ENCODE data around the gene UBL4B. TPM values are rescaled to one million over a fixed set of nuclear protein-coding genes. Genes with fewer than 3 reads are reported as not detected.

The UBL4B gene
- total and polyA plus RNA-seq, 2 experiments from 2014 or later: not detected

GRCh38 chr1:110067893-110068645 lies 44.2 kb upstream of the UBL4B start:
- WGBS (ENCODE audit: low lambda C conversion rate, missing lambda C conversion rate): 8% methylated on average over 61 of the region's 68 CpGs
- no peak for DNase-seq (ENCODE audit: low spot score)
- Histone ChIP-seq H3K4me1 (ENCODE audit: insufficient read depth) (peaks cover 14% of the 10 kb centered on the region), H3K27me3 (peaks cover 74% of the 10 kb centered on the region), H2AFZ (no peak overlapping the region), H3K79me2 (no peaks in the 10 kb centered on the region), H3K9me3 (ENCODE audit: low read depth) (no peaks in the 10 kb centered on the region), H3K4me3 (no peak overlapping the region), H3K36me3 (replicated peaks; ENCODE audit: insufficient read depth, low read depth) (no peaks in the 10 kb centered on the region), H3K9me2 (replicated peaks; ENCODE audit: insufficient read depth) (no peaks in the 10 kb centered on the region), H3K4me2 (peak overlapping the region; percentile 71), H4K20me1 (ENCODE audit: insufficient read depth, poor library complexity, severe bottlenecking) (no peaks in the 10 kb centered on the region), H3K27ac (no peak overlapping the region)
- TF ChIP-seq EZH2 (IDR thresholded peaks at IDR 0.05; ENCODE audit: borderline replicate concordance) (peak; percentile 54), CTCF (IDR thresholded peaks at IDR 0.05; ENCODE audit: poor library complexity) (no peak), EZH2phosphoT487 (IDR thresholded peaks at IDR 0.05; ENCODE audit: low read depth, severe bottlenecking, unreplicated experiment) (peak; percentile 37)

- peaks cover 80% of the 10 kb centered on the region for H3K27me3 ChIP-seq
- no peak for DNase-seq (ENCODE audit: low spot score)
These were observed 43.4 kb upstream of the UBL4B start for GRCh38 chr1:110068646-110069403.

GRCh38 chr1:110069404-110070281 lies 42.6 kb upstream of the UBL4B start:
- peaks cover 89% of the 10 kb centered on the region for H3K27me3 ChIP-seq
- no peak for DNase-seq (ENCODE audit: low spot score)
- no peaks in the 10 kb centered on the region for H4K20me1 ChIP-seq (ENCODE audit: insufficient read depth, poor library complexity, severe bottlenecking)
- H3K4me3 ChIP-seq: no peak overlapping the region
- WGBS (ENCODE audit: low lambda C conversion rate, missing lambda C conversion rate): 19% methylated on average over 60 of the region's 64 CpGs
- no peak overlapping the region for H3K27ac ChIP-seq
- TF ChIP-seq EZH2 (IDR thresholded peaks at IDR 0.05; ENCODE audit: borderline replicate concordance) (peak; percentile 89), EZH2phosphoT487 (IDR thresholded peaks at IDR 0.05; ENCODE audit: low read depth, severe bottlenecking, unreplicated experiment) (peak; percentile 21), CTCF (IDR thresholded peaks at IDR 0.05; ENCODE audit: poor library complexity) (no peak)
- peak overlapping the region; percentile 20 for H2AFZ ChIP-seq
- no peaks in the 10 kb centered on the region for H3K36me3 ChIP-seq (replicated peaks; ENCODE audit: insufficient read depth, low read depth)
- H3K4me2 ChIP-seq: peak overlapping the region; percentile 71
- H3K9me2 ChIP-seq (replicated peaks; ENCODE audit: insufficient read depth): no peaks in the 10 kb centered on the region
- peaks cover 14% of the 10 kb centered on the region for H3K4me1 ChIP-seq (ENCODE audit: insufficient read depth)
- H3K9me3 ChIP-seq (ENCODE audit: low read depth): no peaks in the 10 kb centered on the region
- H3K79me2 ChIP-seq: no peaks in the 10 kb centered on the region

More at GRCh38 chr1:110068646-110069403, 43.4 kb upstream of the UBL4B start:
- 10% methylated on average over 67 of the region's 68 CpGs for WGBS (ENCODE audit: low lambda C conversion rate, missing lambda C conversion rate)
- no peaks in the 10 kb centered on the region for H3K9me3 ChIP-seq (ENCODE audit: low read depth)
- no peaks in the 10 kb centered on the region for H3K9me2 ChIP-seq (replicated peaks; ENCODE audit: insufficient read depth)
- H3K4me1 ChIP-seq (ENCODE audit: insufficient read depth): peaks cover 14% of the 10 kb centered on the region
- no peaks in the 10 kb centered on the region for H3K79me2 ChIP-seq
- H2AFZ ChIP-seq: no peak overlapping the region
- H3K4me2 ChIP-seq: peak overlapping the region; percentile 71
- TF ChIP-seq EZH2 (IDR thresholded peaks at IDR 0.05; ENCODE audit: borderline replicate concordance): peak; percentile 90
- no peak for TF ChIP-seq CTCF (IDR thresholded peaks at IDR 0.05; ENCODE audit: poor library complexity)
- TF ChIP-seq EZH2phosphoT487 (IDR thresholded peaks at IDR 0.05; ENCODE audit: low read depth, severe bottlenecking, unreplicated experiment): peak; percentile 41
- H3K4me3 ChIP-seq: no peak overlapping the region
- H3K36me3 ChIP-seq (replicated peaks; ENCODE audit: insufficient read depth, low read depth): no peaks in the 10 kb centered on the region
- no peak overlapping the region for H3K27ac ChIP-seq
- H4K20me1 ChIP-seq (ENCODE audit: insufficient read depth, poor library complexity, severe bottlenecking): no peaks in the 10 kb centered on the region
